ENCODE results near the gene ZNF548. TPM values are rescaled to one million over a fixed set of nuclear protein-coding genes. Genes with fewer than 3 reads are reported as not detected.

The ZNF548 gene
- total RNA-seq, 1 experiment from 2014 or later = 18.0 TPM

GRCh38 chr19:57435062-57435978 lies 45.7 kb downstream of the ZNF548 start, which contains the start of gene ZNF749:
ZNF749 (plus strand) TSS chr19:57435325; CDS start chr19:57435579, 254 bp downstream.
- POLR2A ChIA-PET (ENCODE audit: unreplicated experiment) = interaction anchor here (0.6 to 0.7 kb wide), 3 partner anchors 64 to 500 kb away, joined by 3 to 4 read pairs (median 4); partner anchors contain the start of genes ZNF418 and ZNF773
- intact Hi-C loops (cut with micrococcal nuclease; ENCODE audit: unreplicated experiment) = loop anchor here (1.0 to 2.0 kb wide), 6 partner anchors 24 to 747 kb away; partner anchors contain the start of genes TRAPPC2B, ZNF17, ZNF419 and ZNF547

GRCh38 chr19:57436417-57436816 lies 46.8 kb downstream of the ZNF548 start:
- Histone ChIP-seq H3K4me2 (peak overlapping the region; percentile 75), H3K36me3 (ENCODE audit: low read depth) (peaks cover 14% of the 10 kb centered on the region), H3K4me1 (replicated peaks; ENCODE audit: insufficient read depth) (peaks cover 16% of the 10 kb centered on the region), H3K9me3 (ENCODE audit: insufficient read depth, low read depth) (peaks cover 3% of the 10 kb centered on the region; the same call in 1 of the 2 replicates), H3F3A (ENCODE audit: insufficient read depth, low read depth) (peaks cover 3% of the 10 kb centered on the region; the same call in 1 of the 2 replicates), H3K9me2 (ENCODE audit: insufficient read depth) (no peaks in the 10 kb centered on the region), H3K79me2 (ENCODE audit: low read depth) (peaks cover 52% of the 10 kb centered on the region), H3K27me3 (ENCODE audit: insufficient read depth, low read depth) (no peaks in the 10 kb centered on the region), H2AFZ (no peak overlapping the region), H3K27ac (no peak overlapping the region), H3K4me3 (peak overlapping the region; percentile 81), H4K20me1 (ENCODE audit: insufficient read depth) (no peaks in the 10 kb centered on the region)
- TF ChIP-seq CTCF (conservative IDR thresholded peaks at IDR 0.05) = no peak
- TF ChIP-seq EZH2 (IDR thresholded peaks at IDR 0.05; ENCODE audit: low read depth) = no peak
- POLR2A ChIA-PET (ENCODE audit: unreplicated experiment) = interaction anchor here (0.6 kb wide), 1 partner anchor 47 kb away, joined by 5 read pairs; the partner anchor contains the start of gene ZNF548
- no TSS peak for BruUV-seq (replicated peaks)
- intact Hi-C loops (cut with micrococcal nuclease; ENCODE audit: unreplicated experiment) = no loop called here
- DNase-seq = no peak
- CTCF ChIA-PET = no interaction called here

More at GRCh38 chr19:57435062-57435978, 45.7 kb downstream of the ZNF548 start, which contains the start of gene ZNF749:
- peak within 1 kb of the TSS; percentile 81 for H3K4me3 ChIP-seq
- H4K20me1 ChIP-seq (ENCODE audit: insufficient read depth) = no peaks in the 10 kb centered on the region
- H3K79me2 ChIP-seq (ENCODE audit: low read depth) = peaks cover 47% of the 10 kb centered on the region
- H3K9me2 ChIP-seq (ENCODE audit: insufficient read depth) = no peaks in the 10 kb centered on the region
- TSS peak; percentile 49 for BruUV-seq (replicated peaks)
- peak within 1 kb of the TSS; percentile 75 for H3K4me2 ChIP-seq
- H2AFZ ChIP-seq = peak within 1 kb of the TSS; percentile 85
- peaks cover 10% of the 10 kb centered on the region for H3K36me3 ChIP-seq (ENCODE audit: low read depth)
- 0 out of 2 replicates have a peak, but pooled peaks cover 3% of the 10 kb centered on the region for H3K9me3 ChIP-seq (ENCODE audit: insufficient read depth, low read depth)
- H3K27me3 ChIP-seq (ENCODE audit: insufficient read depth, low read depth) = no peaks in the 10 kb centered on the region
- H3F3A ChIP-seq (ENCODE audit: insufficient read depth, low read depth) = no peaks in the 10 kb centered on the region
- DNase-seq = peak; percentile 97
- TF ChIP-seq EZH2 (IDR thresholded peaks at IDR 0.05; ENCODE audit: low read depth) (no peak), CTCF (conservative IDR thresholded peaks at IDR 0.05) (no peak)
- CTCF ChIA-PET = no interaction called here
- peaks cover 16% of the 10 kb centered on the region for H3K4me1 ChIP-seq (replicated peaks; ENCODE audit: insufficient read depth)
- H3K27ac ChIP-seq = peak within 1 kb of the TSS; percentile 33

- no peaks in the 10 kb centered on the region for H3K27me3 ChIP-seq (ENCODE audit: insufficient read depth, low read depth)
- peaks cover 62% of the 10 kb centered on the region for H3K79me2 ChIP-seq (ENCODE audit: low read depth)
- no TSS peak for BruUV-seq (replicated peaks)
- ChIA-PET POLR2A (ENCODE audit: unreplicated experiment) (no interaction called here), CTCF (no interaction called here)
- no peaks in the 10 kb centered on the region for H3K9me2 ChIP-seq (ENCODE audit: insufficient read depth)
- H3K36me3 ChIP-seq (ENCODE audit: low read depth) = peaks cover 22% of the 10 kb centered on the region
- H3K4me1 ChIP-seq (replicated peaks; ENCODE audit: insufficient read depth) = peaks cover 16% of the 10 kb centered on the region
- no peak overlapping the region for H3K4me2 ChIP-seq
- no peak for DNase-seq
- intact Hi-C loops (cut with micrococcal nuclease; ENCODE audit: unreplicated experiment) = no loop called here
- H3K27ac ChIP-seq = no peak overlapping the region
- peaks cover 3% of the 10 kb centered on the region; the same call in 1 of the 2 replicates for H3F3A ChIP-seq (ENCODE audit: insufficient read depth, low read depth)
- TF ChIP-seq CTCF (conservative IDR thresholded peaks at IDR 0.05) = no peak
- TF ChIP-seq EZH2 (IDR thresholded peaks at IDR 0.05; ENCODE audit: low read depth) = no peak
- peaks cover 6% of the 10 kb centered on the region for H3K9me3 ChIP-seq (ENCODE audit: insufficient read depth, low read depth)
- H3K4me3 ChIP-seq = no peak overlapping the region
- H4K20me1 ChIP-seq (ENCODE audit: insufficient read depth) = no peaks in the 10 kb centered on the region
- no peak overlapping the region for H2AFZ ChIP-seq
These were observed 48.3 kb downstream of the ZNF548 start for GRCh38 chr19:57437931-57438330.

Measured in PC-9 (cell line).